IPS-18c (cell line): ENCODE measurements around the gene MFAP5.

Source experiments
- H3K4me3 ChIP-seq: 2 replicates; pipeline ENCODE4 v1.7.0; 2013; ENCODE audit warnings: low read depth, mild to moderate bottlenecking, low read length, moderate library complexity; ENCODE audit not compliant: insufficient read depth
- H3K9me3 ChIP-seq: one replicate; pipeline ENCODE4 v1.6.1; 2013; ENCODE audit warnings: mild to moderate bottlenecking, low read length, moderate library complexity; ENCODE audit not compliant: control insufficient read depth, insufficient read depth

MFAP5 gene

GRCh38 chr12:8680533-8680932 lies 17.9 kb upstream of the MFAP5 start:
- Histone ChIP-seq H3K4me3 (no peak overlapping the region), H3K9me3 (no peaks in the 10 kb centered on the region)

- no peaks in the 10 kb centered on the region for H3K9me3 ChIP-seq
Measured at GRCh38 chr12:8678661-8679111, 16.1 kb upstream of the MFAP5 start.

GRCh38 chr12:8677362-8677761 lies 14.7 kb upstream of the MFAP5 start:
- no peaks in the 10 kb centered on the region for H3K9me3 ChIP-seq
- no peak overlapping the region for H3K4me3 ChIP-seq

More at GRCh38 chr12:8678661-8679111, 16.1 kb upstream of the MFAP5 start:
- no peak overlapping the region for H3K4me3 ChIP-seq

GRCh38 chr12:8676651-8677050 lies 14.0 kb upstream of the MFAP5 start:
- Histone ChIP-seq H3K4me3 (no peak overlapping the region), H3K9me3 (no peaks in the 10 kb centered on the region)

- no peak overlapping the region for H3K4me3 ChIP-seq
- H3K9me3 ChIP-seq: no peaks in the 10 kb centered on the region
Measured at GRCh38 chr12:8675591-8676036, 13.0 kb upstream of the MFAP5 start.

- no peak overlapping the region for H3K4me3 ChIP-seq
- no peaks in the 10 kb centered on the region for H3K9me3 ChIP-seq
Measured at GRCh38 chr12:8672381-8672780, 9.8 kb upstream of the MFAP5 start.

- H3K4me3 ChIP-seq: no peak overlapping the region
- no peaks in the 10 kb centered on the region for H3K9me3 ChIP-seq
Measured at GRCh38 chr12:8668441-8668840, 5.8 kb upstream of the MFAP5 start.

- Histone ChIP-seq H3K4me3 (no peak overlapping the region), H3K9me3 (no peaks in the 10 kb centered on the region)
Measured at GRCh38 chr12:8667270-8667669, 4.6 kb upstream of the MFAP5 start.

- Histone ChIP-seq H3K9me3 (no peaks in the 10 kb centered on the region), H3K4me3 (no peak overlapping the region)
Measured at GRCh38 chr12:8665759-8666158, 3.1 kb upstream of the MFAP5 start.

GRCh38 chr12:8664228-8664913 lies 1.7 kb upstream of the MFAP5 start:
- no peaks in the 10 kb centered on the region for H3K9me3 ChIP-seq

GRCh38 chr12:8661751-8662150 lies 875 bp downstream of the MFAP5 start:
- no peaks in the 10 kb centered on the region for H3K9me3 ChIP-seq
- no peak overlapping the region for H3K4me3 ChIP-seq

More at GRCh38 chr12:8664228-8664913, 1.7 kb upstream of the MFAP5 start:
- no peak overlapping the region for H3K4me3 ChIP-seq

GRCh38 chr12:8661016-8661415 lies 1.6 kb downstream of the MFAP5 start:
- Histone ChIP-seq H3K9me3 (no peaks in the 10 kb centered on the region), H3K4me3 (no peak overlapping the region)

- Histone ChIP-seq H3K4me3 (no peak overlapping the region), H3K9me3 (no peaks in the 10 kb centered on the region)
Measured at GRCh38 chr12:8658346-8658745, 4.3 kb downstream of the MFAP5 start.

- no peak overlapping the region for H3K4me3 ChIP-seq
- H3K9me3 ChIP-seq: no peaks in the 10 kb centered on the region
Measured at GRCh38 chr12:8655421-8655820, 7.2 kb downstream of the MFAP5 start.

- no peak overlapping the region for H3K4me3 ChIP-seq
- H3K9me3 ChIP-seq: no peaks in the 10 kb centered on the region
Measured at GRCh38 chr12:8648576-8649205, 13.9 kb downstream of the MFAP5 start.

- Histone ChIP-seq H3K9me3 (no peaks in the 10 kb centered on the region), H3K4me3 (no peak overlapping the region)
Measured at GRCh38 chr12:8647968-8648367, 14.7 kb downstream of the MFAP5 start.

GRCh38 chr12:8644345-8645248 lies 18.0 kb downstream of the MFAP5 start:
- no peaks in the 10 kb centered on the region for H3K9me3 ChIP-seq
- H3K4me3 ChIP-seq: no peak overlapping the region

- Histone ChIP-seq H3K9me3 (no peaks in the 10 kb centered on the region), H3K4me3 (no peak overlapping the region)
Measured at GRCh38 chr12:8642775-8643174, 19.9 kb downstream of the MFAP5 start.
